ENCODE results near the gene SLC43A3. TPM values are rescaled to one million over a fixed set of nuclear protein-coding genes. Genes with fewer than 3 reads are reported as not detected.
A peak's percentile ranks its signal among the peaks of the same experiment; 100 is the strongest.

Gene SLC43A3
- total and polyA plus RNA-seq, 9 of the 15 experiments (the other 6 are each of a cell fraction or from before 2014, with no cell fraction given) = 63.7 to 281 (median 139) TPM

DNA sequence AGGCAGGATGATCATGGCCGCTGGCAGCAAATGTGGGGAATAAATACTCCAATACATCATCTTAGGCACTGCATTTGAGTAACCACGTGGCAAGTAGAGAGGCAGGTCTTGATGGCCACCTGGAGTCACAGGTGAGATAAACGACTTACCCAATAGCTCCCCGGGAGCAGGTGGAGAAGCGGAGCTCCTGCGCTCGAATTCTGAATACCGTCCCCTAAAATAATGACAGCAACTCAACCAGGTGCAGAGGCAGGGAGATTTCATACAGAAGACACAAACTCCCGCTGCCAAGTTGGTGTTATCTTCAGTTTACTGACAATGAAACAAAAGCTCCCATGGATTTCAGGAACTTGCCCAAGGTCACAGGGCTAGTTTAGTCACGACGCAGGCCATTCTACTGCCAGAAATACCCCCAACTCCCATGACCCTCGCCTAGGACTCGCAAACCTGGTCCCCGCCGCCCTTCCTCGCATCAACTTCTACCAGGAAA, 437 bp downstream of the SLC43A3 start (continued):
- TF ChIP-seq, protein P1, sequence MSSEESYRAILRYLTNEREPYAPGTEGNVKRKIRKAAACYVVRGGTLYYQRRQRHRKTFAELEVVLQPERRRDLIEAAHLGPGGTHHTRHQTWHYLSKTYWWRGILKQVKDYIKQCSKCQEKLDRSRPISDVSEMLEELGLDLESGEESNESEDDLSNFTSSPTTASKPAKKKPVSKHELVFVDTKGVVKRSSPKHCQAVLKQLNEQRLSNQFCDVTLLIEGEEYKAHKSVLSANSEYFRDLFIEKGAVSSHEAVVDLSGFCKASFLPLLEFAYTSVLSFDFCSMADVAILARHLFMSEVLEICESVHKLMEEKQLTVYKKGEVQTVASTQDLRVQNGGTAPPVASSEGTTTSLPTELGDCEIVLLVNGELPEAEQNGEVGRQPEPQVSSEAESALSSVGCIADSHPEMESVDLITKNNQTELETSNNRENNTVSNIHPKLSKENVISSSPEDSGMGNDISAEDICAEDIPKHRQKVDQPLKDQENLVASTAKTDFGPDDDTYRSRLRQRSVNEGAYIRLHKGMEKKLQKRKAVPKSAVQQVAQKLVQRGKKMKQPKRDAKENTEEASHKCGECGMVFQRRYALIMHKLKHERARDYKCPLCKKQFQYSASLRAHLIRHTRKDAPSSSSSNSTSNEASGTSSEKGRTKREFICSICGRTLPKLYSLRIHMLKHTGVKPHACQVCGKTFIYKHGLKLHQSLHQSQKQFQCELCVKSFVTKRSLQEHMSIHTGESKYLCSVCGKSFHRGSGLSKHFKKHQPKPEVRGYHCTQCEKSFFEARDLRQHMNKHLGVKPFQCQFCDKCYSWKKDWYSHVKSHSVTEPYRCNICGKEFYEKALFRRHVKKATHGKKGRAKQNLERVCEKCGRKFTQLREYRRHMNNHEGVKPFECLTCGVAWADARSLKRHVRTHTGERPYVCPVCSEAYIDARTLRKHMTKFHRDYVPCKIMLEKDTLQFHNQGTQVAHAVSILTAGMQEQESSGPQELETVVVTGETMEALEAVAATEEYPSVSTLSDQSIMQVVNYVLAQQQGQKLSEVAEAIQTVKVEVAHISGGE (CRISPR knock-in tag; IDR thresholded peaks at IDR 0.05) = peak in 1 of 3 experiments; percentile 40; a peak in 1 of 6 replicates
- TF ChIP-seq, protein P2, sequence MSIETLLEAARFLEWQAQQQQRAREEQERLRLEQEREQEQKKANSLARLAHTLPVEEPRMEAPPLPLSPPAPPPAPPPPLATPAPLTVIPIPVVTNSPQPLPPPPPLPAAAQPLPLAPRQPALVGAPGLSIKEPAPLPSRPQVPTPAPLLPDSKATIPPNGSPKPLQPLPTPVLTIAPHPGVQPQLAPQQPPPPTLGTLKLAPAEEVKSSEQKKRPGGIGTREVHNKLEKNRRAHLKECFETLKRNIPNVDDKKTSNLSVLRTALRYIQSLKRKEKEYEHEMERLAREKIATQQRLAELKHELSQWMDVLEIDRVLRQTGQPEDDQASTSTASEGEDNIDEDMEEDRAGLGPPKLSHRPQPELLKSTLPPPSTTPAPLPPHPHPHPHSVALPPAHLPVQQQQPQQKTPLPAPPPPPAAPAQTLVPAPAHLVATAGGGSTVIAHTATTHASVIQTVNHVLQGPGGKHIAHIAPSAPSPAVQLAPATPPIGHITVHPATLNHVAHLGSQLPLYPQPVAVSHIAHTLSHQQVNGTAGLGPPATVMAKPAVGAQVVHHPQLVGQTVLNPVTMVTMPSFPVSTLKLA (conservative IDR thresholded peaks at IDR 0.05) = 0 out of 4 replicates have a peak, but pooled peaks of 1 of the 2 experiments have one; percentile 4
- TF ChIP-seq, protein P3, sequence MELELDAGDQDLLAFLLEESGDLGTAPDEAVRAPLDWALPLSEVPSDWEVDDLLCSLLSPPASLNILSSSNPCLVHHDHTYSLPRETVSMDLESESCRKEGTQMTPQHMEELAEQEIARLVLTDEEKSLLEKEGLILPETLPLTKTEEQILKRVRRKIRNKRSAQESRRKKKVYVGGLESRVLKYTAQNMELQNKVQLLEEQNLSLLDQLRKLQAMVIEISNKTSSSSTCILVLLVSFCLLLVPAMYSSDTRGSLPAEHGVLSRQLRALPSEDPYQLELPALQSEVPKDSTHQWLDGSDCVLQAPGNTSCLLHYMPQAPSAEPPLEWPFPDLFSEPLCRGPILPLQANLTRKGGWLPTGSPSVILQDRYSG (tag; conservative IDR thresholded peaks at IDR 0.05; ENCODE audit: low read depth) = 0 out of 2 replicates have a peak, but pooled peaks have one; percentile 10
- TF ChIP-seq, protein P4, sequence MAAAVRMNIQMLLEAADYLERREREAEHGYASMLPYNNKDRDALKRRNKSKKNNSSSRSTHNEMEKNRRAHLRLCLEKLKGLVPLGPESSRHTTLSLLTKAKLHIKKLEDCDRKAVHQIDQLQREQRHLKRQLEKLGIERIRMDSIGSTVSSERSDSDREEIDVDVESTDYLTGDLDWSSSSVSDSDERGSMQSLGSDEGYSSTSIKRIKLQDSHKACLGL (CRISPR knock-in tag; IDR thresholded peaks at IDR 0.05; ENCODE audit: borderline replicate concordance, poor library complexity, severe bottlenecking) = no peak
- TF ChIP-seq SRF (CRISPR knock-in tag; IDR thresholded peaks at IDR 0.05) (no peak), ZNF764 (CRISPR knock-in tag; IDR thresholded peaks at IDR 0.05; ENCODE audit: low read depth) (no peak), RB1 (IDR thresholded peaks at IDR 0.05; ENCODE audit: low read depth) (no peak), CBFB (CRISPR knock-in tag; IDR thresholded peaks at IDR 0.05) (no peak), ATF1 (CRISPR knock-in tag; IDR thresholded peaks at IDR 0.05) (no peak), ATF1 (tag; IDR thresholded peaks at IDR 0.05) (no peak), TAF1 (IDR thresholded peaks at IDR 0.05; ENCODE audit: control insufficient read depth, extremely low read depth, insufficient read depth, low read length, severe bottlenecking) (no peak)
- TF ChIP-seq, protein P5, sequence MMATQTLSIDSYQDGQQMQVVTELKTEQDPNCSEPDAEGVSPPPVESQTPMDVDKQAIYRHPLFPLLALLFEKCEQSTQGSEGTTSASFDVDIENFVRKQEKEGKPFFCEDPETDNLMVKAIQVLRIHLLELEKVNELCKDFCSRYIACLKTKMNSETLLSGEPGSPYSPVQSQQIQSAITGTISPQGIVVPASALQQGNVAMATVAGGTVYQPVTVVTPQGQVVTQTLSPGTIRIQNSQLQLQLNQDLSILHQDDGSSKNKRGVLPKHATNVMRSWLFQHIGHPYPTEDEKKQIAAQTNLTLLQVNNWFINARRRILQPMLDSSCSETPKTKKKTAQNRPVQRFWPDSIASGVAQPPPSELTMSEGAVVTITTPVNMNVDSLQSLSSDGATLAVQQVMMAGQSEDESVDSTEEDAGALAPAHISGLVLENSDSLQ (IDR thresholded peaks at IDR 0.05) = 0 out of 2 replicates have a peak, but pooled peaks have one; percentile 6

Measured in K562 (cell line).